Activated CD4-positive, alpha-beta T cell treated with anti-CD3 and anti-CD28 coated beads for 48 hours (primary cell): ENCODE data around the gene TBX3.

Experiments used
- DNase-seq: peaks from one replicate; pipeline ENCODE4 v3.0.0-alpha.2; 2020

TBX3 gene

DNA sequence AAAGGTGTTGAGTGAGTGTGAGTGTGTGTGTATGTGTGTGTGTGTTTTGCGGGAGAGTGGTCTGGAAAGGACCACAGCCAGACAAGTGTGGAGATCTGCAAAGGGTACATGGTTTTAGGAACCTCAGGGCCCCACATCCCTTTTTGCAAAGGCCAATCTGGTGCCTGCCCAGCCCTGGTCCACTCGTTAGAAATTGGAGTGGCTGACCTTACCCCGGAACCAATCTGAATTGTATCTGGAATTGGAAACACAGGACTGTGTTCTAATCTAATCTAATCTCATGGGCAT lies 11.3 kb upstream of the TBX3 start:
- DNase-seq = no peak

GRCh38 chr12:114694436-114695304 lies 10.7 kb upstream of the TBX3 start:
- DNase-seq = no peak

DNA sequence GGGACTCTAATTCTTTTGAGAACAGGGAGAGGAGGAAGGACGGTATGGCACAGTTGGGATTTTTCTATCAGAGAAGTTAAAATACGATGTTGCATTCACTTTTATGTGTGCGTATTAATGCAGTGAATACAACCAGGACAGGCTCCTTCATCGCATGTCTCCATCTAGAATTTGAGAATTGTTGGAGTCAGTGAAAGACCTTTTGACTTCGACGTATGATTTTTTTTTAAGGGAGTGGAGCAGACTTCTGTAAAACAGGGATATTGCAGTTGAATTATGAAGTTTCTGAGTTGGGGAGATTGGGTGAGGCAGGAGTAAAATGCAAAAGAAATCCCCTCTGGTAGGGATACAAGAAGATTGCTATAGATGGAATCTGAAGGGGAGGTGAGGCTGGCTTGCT lies 9.6 kb upstream of the TBX3 start:
- DNase-seq = no peak

GRCh38 chr12:114693059-114693531 lies 9.1 kb upstream of the TBX3 start:
- DNase-seq = no peak

DNA sequence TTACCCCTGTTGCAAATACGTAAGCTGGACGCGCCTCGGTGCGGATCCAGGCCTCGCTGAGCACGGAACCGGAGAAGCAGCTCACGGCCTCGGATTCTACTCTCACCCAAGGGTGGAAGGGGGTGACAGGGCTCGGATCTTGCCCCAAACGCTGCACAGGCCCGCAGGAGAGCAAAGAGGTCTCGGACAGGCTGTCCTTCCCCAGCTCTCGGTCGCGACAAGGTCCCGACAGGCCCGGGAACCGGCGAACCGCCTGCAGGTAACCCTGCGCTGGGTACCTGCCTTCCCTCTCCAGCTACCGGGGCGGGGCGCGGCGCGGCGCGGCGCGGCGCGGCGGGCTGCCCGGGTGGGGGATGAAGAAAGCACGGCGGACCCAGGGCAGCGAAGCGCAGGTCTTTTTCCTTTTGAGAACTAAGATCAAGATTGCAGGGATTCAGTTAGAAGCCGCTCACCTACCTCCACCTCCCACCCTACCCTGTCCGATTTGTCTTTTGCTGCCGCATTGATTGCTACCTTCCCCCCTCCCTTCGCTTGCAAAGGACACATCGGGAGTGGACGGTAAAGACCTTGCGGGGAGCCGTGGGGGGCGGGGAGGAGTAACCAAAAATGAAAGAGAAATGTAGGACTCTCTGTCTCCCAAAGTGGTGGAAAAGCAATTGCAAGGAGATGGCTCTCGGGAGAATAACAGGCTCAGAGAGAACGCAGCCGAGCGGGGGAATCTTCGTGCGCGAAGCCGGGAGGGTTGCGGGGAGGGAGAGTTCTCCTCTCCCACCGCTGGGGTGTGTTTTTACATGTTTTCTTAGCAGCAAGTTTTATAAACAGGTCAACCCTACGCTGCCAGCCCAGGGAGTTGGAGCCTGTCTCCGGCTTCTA lies 8.4 kb upstream of the TBX3 start:
- DNase-seq = no peak

DNA sequence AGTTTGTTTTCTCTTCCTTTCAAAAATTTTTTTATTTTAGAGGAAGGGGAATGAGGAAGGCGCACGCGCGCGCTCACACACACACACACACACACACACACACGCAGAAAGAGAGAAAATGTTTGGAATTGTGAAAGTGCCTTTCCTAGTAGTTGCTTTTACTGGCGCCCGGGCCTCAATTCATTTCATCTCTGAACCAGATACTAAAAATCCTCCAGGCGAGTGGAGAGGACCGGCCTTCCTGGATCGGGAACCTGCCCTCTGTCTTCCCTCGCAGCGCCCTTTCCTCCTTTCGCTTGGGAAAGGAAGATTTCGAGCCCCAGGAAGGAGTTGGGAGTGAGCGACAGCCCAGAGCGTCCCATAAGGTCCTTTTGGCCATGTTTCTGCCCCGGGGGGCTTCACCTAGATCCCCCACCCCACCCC lies 7.8 kb upstream of the TBX3 start:
- DNase-seq = no peak

- no peak for DNase-seq
Observed at GRCh38 chr12:114691196-114691595, 7.2 kb upstream of the TBX3 start.

DNA sequence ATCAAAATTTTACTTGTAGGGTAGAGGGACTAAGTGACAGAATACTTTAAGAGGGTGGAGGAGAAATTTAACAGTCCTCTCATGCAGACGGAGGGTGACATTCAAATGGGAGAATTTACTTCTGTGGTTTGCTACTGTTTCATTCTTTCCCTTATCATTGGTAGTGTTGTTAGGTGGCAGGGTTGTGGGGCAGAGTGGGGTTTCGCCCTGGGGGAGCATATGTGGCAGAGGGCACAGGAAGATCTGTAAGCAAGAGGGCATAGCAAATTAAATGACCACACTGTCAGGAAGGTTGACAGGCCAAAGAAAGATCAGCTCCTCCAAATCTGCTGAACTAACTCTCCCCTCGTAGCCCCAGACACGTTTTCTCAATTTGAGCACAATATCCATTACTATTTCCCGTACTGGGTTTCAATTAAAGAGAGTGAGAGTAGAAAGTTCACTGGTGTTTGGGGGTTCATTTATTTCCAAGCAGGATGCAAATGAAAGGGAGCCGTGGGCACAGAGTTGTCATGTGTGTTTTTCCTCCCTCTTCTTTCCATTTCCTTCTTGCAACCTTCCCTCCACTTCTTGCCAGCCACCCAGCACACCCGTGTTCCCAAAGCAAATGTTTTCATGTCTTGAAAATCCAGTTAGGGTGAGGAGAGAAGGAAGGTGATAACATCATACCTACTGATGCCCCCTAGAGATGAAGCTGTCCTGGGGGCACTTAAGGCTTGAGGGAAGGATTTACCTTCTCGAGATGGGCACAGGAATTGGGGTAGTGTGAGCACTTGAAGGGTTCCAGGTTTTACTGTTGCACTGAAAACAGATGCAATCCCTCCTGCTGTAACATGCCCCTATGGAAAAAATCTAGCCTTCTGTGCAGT lies 6.5 kb upstream of the TBX3 start:
- no peak for DNase-seq

- no peak for DNase-seq
Observed at GRCh38 chr12:114689075-114689994, 5.4 kb upstream of the TBX3 start.

DNA sequence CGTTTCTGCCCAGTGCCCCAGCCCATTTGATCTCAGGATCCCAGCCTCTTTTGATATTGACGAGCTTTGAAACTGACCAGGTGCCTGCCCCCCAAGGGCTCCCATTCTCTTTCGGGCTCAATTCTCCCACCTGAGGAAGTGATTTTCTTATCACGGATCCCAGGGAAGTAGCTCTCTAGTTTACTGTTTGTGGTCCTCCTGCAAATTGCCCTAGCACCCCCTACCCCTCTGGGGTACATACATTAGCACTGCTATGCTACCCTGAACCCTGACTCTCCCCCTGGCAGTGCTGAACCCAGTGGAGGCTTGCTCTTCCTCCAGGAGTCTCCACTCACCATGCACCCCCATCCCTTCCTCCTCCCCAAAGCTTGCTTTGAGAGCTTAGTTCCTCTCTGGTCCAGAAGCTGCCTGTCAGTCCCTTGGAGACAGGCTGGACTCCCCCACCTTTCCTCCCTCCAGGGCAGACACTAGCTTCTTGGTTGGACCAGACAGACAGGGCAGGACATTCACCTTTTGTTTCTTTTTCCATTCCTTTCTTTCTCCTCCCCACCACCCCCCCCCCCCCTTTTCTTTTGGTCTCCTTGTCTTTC lies 4.4 kb upstream of the TBX3 start:
- DNase-seq = no peak

- no peak for DNase-seq
Observed at GRCh38 chr12:114687802-114688201, 3.8 kb upstream of the TBX3 start.

DNA sequence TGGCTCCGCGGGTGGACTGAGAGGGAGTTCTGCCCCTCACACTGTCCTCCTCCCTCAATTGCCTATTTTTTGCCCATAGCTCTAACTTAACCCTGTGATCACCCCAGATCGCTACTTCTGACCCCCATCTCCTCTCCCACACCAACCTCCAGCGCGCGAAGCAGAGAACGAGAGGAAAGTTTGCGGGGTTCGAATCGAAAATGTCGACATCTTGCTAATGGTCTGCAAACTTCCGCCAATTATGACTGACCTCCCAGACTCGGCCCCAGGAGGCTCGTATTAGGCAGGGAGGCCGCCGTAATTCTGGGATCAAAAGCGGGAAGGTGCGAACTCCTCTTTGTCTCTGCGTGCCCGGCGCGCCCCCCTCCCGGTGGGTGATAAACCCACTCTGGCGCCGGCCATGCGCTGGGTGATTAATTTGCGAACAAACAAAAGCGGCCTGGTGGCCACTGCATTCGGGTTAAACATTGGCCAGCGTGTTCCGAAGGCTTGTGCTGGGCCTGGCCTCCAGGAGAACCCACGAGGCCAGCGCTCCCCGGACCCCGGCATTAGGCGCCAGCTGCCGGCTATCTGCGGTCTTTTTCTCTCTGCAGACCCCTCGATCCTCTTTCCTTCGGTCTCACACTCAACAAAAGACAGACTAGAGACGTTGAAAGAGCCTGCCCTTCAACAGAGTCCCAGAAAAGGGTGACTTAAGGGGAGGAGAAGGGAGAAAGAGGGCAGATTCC lies 3.0 kb upstream of the TBX3 start:
- DNase-seq = no peak

- no peak for DNase-seq
Observed at GRCh38 chr12:114686426-114686772, 2.4 kb upstream of the TBX3 start.

- no peak for DNase-seq
Observed at GRCh38 chr12:114685869-114686268, 1.9 kb upstream of the TBX3 start.

GRCh38 chr12:114685320-114685781 lies 1.4 kb upstream of the TBX3 start:
- no peak for DNase-seq

DNA sequence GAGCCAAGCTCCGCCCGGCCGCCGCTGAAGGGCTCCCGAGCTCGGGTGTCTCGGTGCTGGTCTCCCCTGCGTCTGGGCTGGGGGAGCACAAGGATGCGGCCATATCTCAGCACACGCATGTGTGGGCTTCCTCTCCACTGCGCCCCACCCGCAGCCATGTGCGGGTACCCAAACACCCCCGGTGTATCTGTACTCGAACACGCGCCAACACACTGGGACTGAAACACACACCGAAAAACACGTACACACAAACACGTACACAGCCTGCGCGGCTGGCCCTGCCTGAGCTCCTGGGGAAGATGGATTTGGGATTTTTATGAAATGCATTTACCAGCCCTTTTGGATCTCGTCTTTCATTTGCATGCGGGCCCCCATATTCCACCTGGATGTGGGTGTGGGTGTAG lies 897 bp upstream of the TBX3 start:
- DNase-seq = no peak

- no peak for DNase-seq
Observed at GRCh38 chr12:114683709-114684097, 272 bp downstream of the TBX3 start.

GRCh38 chr12:114682785-114683708 lies 928 bp downstream of the TBX3 start:
- DNase-seq = no peak

GRCh38 chr12:114682106-114682784 lies 1.7 kb downstream of the TBX3 start:
- no peak for DNase-seq
